ENCODE data around the gene PLEKHG4. TPM values are rescaled to one million over a fixed set of nuclear protein-coding genes. Genes with fewer than 3 reads are reported as not detected.

PLEKHG4 gene
- total RNA-seq, 2 experiments from 2014 or later, result 17.3 to 20.8 TPM

GRCh38 chr16:67233596-67233995 lies 45.7 kb upstream of the PLEKHG4 start:
- Mint-ChIP-seq H3K27me3 (no peaks in the 10 kb centered on the region), H3K4me1 (ENCODE audit: low read depth) (peaks cover 6% of the 10 kb centered on the region), H3K4me3 (no peak overlapping the region), H3K27ac (no peak overlapping the region), H3K36me3 (ENCODE audit: low read depth) (peaks cover 60% of the 10 kb centered on the region), H3K9me3 (no peaks in the 10 kb centered on the region)
- CTCF ChIA-PET, result no interaction called here
- ATAC-seq, result no peak
- POLR2A ChIA-PET, result interaction anchor here (0.8 to 12.3 kb wide), 2 partner anchors 12 to 30 kb away, joined by 3 to 123 read pairs; partner anchors contain the start of genes FHOD1 and SLC9A5
- TF ChIP-seq, protein P1, sequence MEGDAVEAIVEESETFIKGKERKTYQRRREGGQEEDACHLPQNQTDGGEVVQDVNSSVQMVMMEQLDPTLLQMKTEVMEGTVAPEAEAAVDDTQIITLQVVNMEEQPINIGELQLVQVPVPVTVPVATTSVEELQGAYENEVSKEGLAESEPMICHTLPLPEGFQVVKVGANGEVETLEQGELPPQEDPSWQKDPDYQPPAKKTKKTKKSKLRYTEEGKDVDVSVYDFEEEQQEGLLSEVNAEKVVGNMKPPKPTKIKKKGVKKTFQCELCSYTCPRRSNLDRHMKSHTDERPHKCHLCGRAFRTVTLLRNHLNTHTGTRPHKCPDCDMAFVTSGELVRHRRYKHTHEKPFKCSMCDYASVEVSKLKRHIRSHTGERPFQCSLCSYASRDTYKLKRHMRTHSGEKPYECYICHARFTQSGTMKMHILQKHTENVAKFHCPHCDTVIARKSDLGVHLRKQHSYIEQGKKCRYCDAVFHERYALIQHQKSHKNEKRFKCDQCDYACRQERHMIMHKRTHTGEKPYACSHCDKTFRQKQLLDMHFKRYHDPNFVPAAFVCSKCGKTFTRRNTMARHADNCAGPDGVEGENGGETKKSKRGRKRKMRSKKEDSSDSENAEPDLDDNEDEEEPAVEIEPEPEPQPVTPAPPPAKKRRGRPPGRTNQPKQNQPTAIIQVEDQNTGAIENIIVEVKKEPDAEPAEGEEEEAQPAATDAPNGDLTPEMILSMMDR (IDR thresholded peaks at IDR 0.05), result no peak
- intact Hi-C loops (cut with micrococcal nuclease), result no loop called here
- DNase-seq, result no peak

- peaks cover 54% of the 10 kb centered on the region for H3K36me3 Mint-ChIP-seq (ENCODE audit: low read depth)
- H3K27ac Mint-ChIP-seq, result no peak overlapping the region
- POLR2A ChIA-PET, result interaction anchor here (0.6 to 12.3 kb wide), 5 partner anchors 12 to 221 kb away, joined by 3 to 123 read pairs (median 3); partner anchors contain the start of genes FHOD1 and SLC9A5
- no peaks in the 10 kb centered on the region for H3K27me3 Mint-ChIP-seq
- ATAC-seq (no peak), DNase-seq (no peak)
- H3K9me3 Mint-ChIP-seq, result no peaks in the 10 kb centered on the region
- H3K4me3 Mint-ChIP-seq, result no peak overlapping the region
- peaks cover 4% of the 10 kb centered on the region for H3K4me1 Mint-ChIP-seq (ENCODE audit: low read depth)
- CTCF ChIA-PET, result no interaction called here
- TF ChIP-seq, protein P1 (IDR thresholded peaks at IDR 0.05), result no peak
- intact Hi-C loops (cut with micrococcal nuclease), result no loop called here
Observed at GRCh38 chr16:67234180-67234597, 45.1 kb upstream of the PLEKHG4 start.

DNA sequence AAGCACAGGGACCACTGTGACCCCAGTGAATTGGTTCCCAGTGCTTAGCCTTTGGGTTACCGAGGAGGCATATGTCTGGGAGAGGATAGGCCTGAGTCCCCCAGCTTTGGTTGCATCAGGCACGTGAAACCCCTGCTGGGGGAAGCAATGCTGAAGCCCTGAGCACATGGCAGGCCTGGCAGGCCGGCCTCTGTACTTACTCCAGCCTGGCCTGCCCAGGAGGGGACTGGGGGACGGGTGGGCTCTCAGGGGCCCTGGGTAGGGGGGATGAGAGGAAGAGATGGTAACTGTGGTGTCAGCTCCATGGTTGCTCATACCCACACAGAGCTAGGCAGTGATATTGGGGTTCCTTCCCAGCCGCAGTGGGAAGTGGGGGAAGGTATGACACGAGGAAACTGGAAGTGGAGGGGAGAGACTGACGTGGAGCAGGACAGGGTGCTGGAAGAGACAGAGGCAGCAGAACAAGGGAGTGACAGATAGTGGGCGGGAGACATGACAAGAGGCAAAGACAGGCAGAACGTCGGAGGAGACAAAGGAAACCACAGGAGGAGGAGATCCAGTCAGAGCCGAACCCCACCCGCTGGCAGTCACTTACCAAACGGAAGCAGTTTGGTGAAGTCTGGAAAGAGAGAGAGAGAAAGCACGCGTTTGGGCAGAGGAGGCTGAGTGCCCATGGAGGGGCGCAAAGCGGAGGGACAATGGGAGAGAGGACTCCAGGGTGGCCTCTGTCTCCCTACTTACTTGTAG lies 43.3 kb upstream of the PLEKHG4 start:
- no peak overlapping the region for H3K4me3 Mint-ChIP-seq

DNA sequence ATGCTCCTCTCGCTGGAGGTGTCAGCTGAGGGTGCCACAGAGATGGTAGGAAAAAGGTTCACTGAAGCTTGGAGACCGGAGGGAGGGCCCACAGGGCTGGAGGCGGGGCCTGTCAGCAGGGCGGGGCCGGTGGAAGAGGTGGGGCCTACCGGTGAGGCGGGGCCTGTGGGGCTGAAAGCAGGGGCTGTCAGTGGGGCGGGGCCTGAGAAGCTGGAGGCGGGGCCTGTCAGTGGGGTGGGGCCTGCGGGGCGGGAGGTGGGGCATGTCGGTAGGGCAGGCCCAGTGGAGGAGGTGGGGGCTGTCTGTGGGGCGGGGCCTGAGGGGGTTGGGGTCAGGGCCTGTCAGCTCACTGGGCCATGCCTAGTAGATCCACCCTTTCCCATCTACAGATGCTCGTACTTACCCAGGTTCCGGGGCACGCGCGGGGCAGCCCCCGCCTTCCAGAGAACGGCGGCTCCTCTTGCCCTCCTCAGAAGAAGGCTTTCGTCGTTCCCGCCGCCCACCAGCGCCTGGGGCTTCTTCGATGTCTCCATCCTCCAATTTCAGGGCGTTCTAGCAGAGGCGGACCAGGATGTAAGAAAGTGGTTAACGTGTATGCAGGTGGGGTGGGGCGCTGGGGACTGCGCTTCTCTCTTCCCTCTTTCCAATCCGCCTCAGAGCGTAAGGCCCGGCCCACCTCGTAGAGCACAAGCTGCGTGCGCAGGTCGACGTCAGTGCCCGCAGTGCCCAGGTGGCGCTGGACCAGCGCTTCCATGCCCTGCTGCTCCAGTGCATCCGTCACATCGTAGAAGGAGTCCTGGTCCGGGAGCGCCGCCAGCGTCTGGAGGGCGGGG lies 42.6 kb upstream of the PLEKHG4 start:
- ATAC-seq (peak; percentile 100), DNase-seq (peak; percentile 89)
- Mint-ChIP-seq H3K9me3 (no peaks in the 10 kb centered on the region), H3K4me3 (no peak overlapping the region), H3K36me3 (ENCODE audit: low read depth) (peaks cover 33% of the 10 kb centered on the region), H3K27ac (peak overlapping the region; percentile 48), H3K27me3 (no peaks in the 10 kb centered on the region), H3K4me1 (ENCODE audit: low read depth) (peaks cover 9% of the 10 kb centered on the region)
- TF ChIP-seq, protein P1 (IDR thresholded peaks at IDR 0.05), result no peak
- POLR2A ChIA-PET, result interaction anchor here (1.3 to 12.3 kb wide), 4 partner anchors 9 to 45 kb away, joined by 4 to 123 read pairs (median 24); partner anchors contain the start of genes E2F4, FHOD1, SLC9A5 and TMEM208
- intact Hi-C loops (cut with micrococcal nuclease), result no loop called here
- CTCF ChIA-PET, result no interaction called here

More for the DNA sequence above, 43.3 kb upstream of the PLEKHG4 start:
- Mint-ChIP-seq H3K4me1 (ENCODE audit: low read depth) (peaks cover 3% of the 10 kb centered on the region), H3K9me3 (no peaks in the 10 kb centered on the region), H3K27ac (peak overlapping the region; percentile 48), H3K27me3 (no peaks in the 10 kb centered on the region), H3K36me3 (ENCODE audit: low read depth) (peaks cover 41% of the 10 kb centered on the region)
- ChIA-PET POLR2A (interaction anchor here (1.3 to 12.3 kb wide), 3 partner anchors 9 to 44 kb away, joined by 4 to 123 read pairs (median 39); partner anchors contain the start of genes E2F4, FHOD1, SLC9A5 and TMEM208), CTCF (interaction anchor here (0.9 kb wide), 1 partner anchor 9 kb away, joined by 3 read pairs; the partner anchor contains the start of gene TMEM208)
- DNase-seq (no peak), ATAC-seq (peak; percentile 1)
- intact Hi-C loops (cut with micrococcal nuclease), result no loop called here
- TF ChIP-seq, protein P1 (IDR thresholded peaks at IDR 0.05), result no peak

Measured in activated CD8-positive, alpha-beta T cell treated with anti-CD3 and anti-CD28 coated beads for 36 hours (primary cell).